DOHH2 (cell line): ENCODE results near the gene PROC.

Source experiments
- H3F3A ChIP-seq: fragments of 200-600 bp; sonication (generic), shearing (Covaris generic); 2 replicates; pipeline ENCODE4 v1.6.0; 2016; ENCODE audit warnings: antibody characterized with exemption, mild to moderate bottlenecking; ENCODE audit not compliant: control insufficient read depth, insufficient read depth
- H3K27ac ChIP-seq: fragments of 200-600 bp; sonication (generic); 2 replicates; pipeline ENCODE4 v1.5.1; 2014; ENCODE audit warnings: low read depth, mild to moderate bottlenecking, low read length, moderate library complexity
- H3K27me3 ChIP-seq: fragments of 200-600 bp; sonication (generic); 2 replicates; pipeline ENCODE4 v1.6.1; 2014; ENCODE audit warnings: mild to moderate bottlenecking, low read length, mixed read lengths; ENCODE audit not compliant: control insufficient read depth
- H3K36me3 ChIP-seq: fragments of 200-600 bp; sonication (generic); 2 replicates; pipeline ENCODE4 v1.6.1; 2014; ENCODE audit warnings: mild to moderate bottlenecking, low read length, moderate library complexity, mixed read lengths; ENCODE audit not compliant: control insufficient read depth
- H3K4me1 ChIP-seq: fragments of 200-600 bp; sonication (generic); 2 replicates; pipeline ENCODE4 v1.6.1; 2014; ENCODE audit warnings: mild to moderate bottlenecking, low read length, mixed read lengths; ENCODE audit not compliant: control insufficient read depth
- H3K4me2 ChIP-seq: fragments of 200-600 bp; sonication (generic); 2 replicates; pipeline ENCODE4 v1.6.0; 2014; ENCODE audit warnings: mild to moderate bottlenecking, low read length, moderate library complexity
- H3K4me3 ChIP-seq: fragments of 200-600 bp; sonication (generic); 2 replicates; pipeline ENCODE4 v1.5.1; 2014; ENCODE audit warnings: mild to moderate bottlenecking, low read length, mixed read lengths
- H3K79me2 ChIP-seq: fragments of 200-600 bp; sonication (generic); 2 replicates; pipeline ENCODE4 v1.6.1; 2014; ENCODE audit warnings: mild to moderate bottlenecking, low read length, mixed read lengths; ENCODE audit not compliant: control insufficient read depth
- H3K9me2 ChIP-seq: fragments of 200-600 bp; sonication (generic); replicated peaks from 2 replicates; pipeline ENCODE4 v1.6.1; 2014; ENCODE audit warnings: mild to moderate bottlenecking, low read length, mixed read lengths; ENCODE audit not compliant: control insufficient read depth
- H3K9me3 ChIP-seq: fragments of 200-600 bp; sonication (generic); 2 replicates; pipeline ENCODE4 v1.6.1; 2014; ENCODE audit warnings: antibody characterized with exemption, low read length, mixed read lengths; ENCODE audit not compliant: control insufficient read depth, insufficient read depth
- H4K20me1 ChIP-seq: fragments of 200-600 bp; sonication (generic); 2 replicates; pipeline ENCODE4 v1.6.0; 2014; ENCODE audit warnings: low read depth, mild to moderate bottlenecking, antibody characterized with exemption, low read length, moderate library complexity; ENCODE audit not compliant: control insufficient read depth, insufficient read depth
- EZH2phosphoT487 ChIP-seq: fragments of 200-600 bp; sonication (generic); IDR thresholded peaks from 2 replicates; pipeline ENCODE4 v1.6.1; 2017; ENCODE audit warnings: borderline replicate concordance, mild to moderate bottlenecking, antibody characterized with exemption, low read length, moderate library complexity, mixed read lengths
- TF ChIP-seq, protein P1 (sequence below): fragments of 200-600 bp; sonication (generic); IDR thresholded peaks from one replicate; pipeline ENCODE4 v1.5.1; 2014; ENCODE audit warnings: antibody characterized with exemption, mild to moderate bottlenecking, low read depth, low read length; ENCODE audit not compliant: poor library complexity, severe bottlenecking

The PROC gene

GRCh38 chr2:127420039-127420864 lies 2.0 kb downstream of the PROC start:
- no peak overlapping the region for H3K27ac ChIP-seq
- no peak for TF ChIP-seq EZH2phosphoT487
- TF ChIP-seq, protein P1, sequence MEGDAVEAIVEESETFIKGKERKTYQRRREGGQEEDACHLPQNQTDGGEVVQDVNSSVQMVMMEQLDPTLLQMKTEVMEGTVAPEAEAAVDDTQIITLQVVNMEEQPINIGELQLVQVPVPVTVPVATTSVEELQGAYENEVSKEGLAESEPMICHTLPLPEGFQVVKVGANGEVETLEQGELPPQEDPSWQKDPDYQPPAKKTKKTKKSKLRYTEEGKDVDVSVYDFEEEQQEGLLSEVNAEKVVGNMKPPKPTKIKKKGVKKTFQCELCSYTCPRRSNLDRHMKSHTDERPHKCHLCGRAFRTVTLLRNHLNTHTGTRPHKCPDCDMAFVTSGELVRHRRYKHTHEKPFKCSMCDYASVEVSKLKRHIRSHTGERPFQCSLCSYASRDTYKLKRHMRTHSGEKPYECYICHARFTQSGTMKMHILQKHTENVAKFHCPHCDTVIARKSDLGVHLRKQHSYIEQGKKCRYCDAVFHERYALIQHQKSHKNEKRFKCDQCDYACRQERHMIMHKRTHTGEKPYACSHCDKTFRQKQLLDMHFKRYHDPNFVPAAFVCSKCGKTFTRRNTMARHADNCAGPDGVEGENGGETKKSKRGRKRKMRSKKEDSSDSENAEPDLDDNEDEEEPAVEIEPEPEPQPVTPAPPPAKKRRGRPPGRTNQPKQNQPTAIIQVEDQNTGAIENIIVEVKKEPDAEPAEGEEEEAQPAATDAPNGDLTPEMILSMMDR = no peak
- no peak overlapping the region for H3K4me2 ChIP-seq

GRCh38 chr2:127421116-127421800 lies 3.0 kb downstream of the PROC start:
- Histone ChIP-seq H3K4me1 (peaks cover 23% of the 10 kb centered on the region), H3K4me2 (no peak overlapping the region), H3F3A (no peaks in the 10 kb centered on the region), H3K79me2 (no peaks in the 10 kb centered on the region), H3K9me2 (no peaks in the 10 kb centered on the region), H4K20me1 (no peaks in the 10 kb centered on the region), H3K9me3 (no peaks in the 10 kb centered on the region), H3K4me3 (no peak overlapping the region), H3K27me3 (peaks cover 26% of the 10 kb centered on the region), H3K27ac (no peak overlapping the region), H3K36me3 (no peaks in the 10 kb centered on the region)
- no peak for TF ChIP-seq EZH2phosphoT487
- TF ChIP-seq, protein P1 = no peak

More at GRCh38 chr2:127420039-127420864, 2.0 kb downstream of the PROC start:
- no peak overlapping the region for H3K4me3 ChIP-seq
- peaks cover 29% of the 10 kb centered on the region for H3K27me3 ChIP-seq
- no peaks in the 10 kb centered on the region for H3F3A ChIP-seq
- no peaks in the 10 kb centered on the region for H4K20me1 ChIP-seq
- H3K4me1 ChIP-seq = peaks cover 30% of the 10 kb centered on the region
- H3K79me2 ChIP-seq = no peaks in the 10 kb centered on the region
- no peaks in the 10 kb centered on the region for H3K9me3 ChIP-seq
- no peaks in the 10 kb centered on the region for H3K36me3 ChIP-seq
- no peaks in the 10 kb centered on the region for H3K9me2 ChIP-seq

DNA sequence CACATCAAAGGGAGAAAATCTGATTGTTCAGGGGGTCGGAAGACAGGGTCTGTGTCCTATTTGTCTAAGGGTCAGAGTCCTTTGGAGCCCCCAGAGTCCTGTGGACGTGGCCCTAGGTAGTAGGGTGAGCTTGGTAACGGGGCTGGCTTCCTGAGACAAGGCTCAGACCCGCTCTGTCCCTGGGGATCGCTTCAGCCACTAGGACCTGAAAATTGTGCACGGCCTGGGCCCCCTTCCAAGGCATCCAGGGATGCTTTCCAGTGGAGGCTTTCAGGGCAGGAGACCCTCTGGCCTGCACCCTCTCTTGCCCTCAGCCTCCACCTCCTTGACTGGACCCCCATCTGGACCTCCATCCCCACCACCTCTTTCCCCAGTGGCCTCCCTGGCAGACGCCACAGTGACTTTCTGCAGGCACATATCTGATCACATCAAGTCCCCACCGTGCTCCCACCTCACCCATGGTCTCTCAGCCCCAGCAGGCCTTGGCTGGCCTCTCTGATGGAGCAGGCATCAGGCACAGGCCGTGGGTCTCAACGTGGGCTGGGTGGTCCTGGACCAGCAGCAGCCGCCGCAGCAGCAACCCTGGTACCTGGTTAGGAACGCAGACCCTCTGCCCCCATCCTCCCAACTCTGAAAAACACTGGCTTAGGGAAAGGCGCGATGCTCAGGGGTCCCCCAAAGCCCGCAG lies 3.8 kb downstream of the PROC start:
- no peaks in the 10 kb centered on the region for H3F3A ChIP-seq
- no peak overlapping the region for H3K4me2 ChIP-seq
- H3K4me3 ChIP-seq = no peak overlapping the region
- no peak overlapping the region for H3K27ac ChIP-seq
- H3K27me3 ChIP-seq = peaks cover 18% of the 10 kb centered on the region
- H3K79me2 ChIP-seq = no peaks in the 10 kb centered on the region
- no peaks in the 10 kb centered on the region for H4K20me1 ChIP-seq
- H3K9me2 ChIP-seq = no peaks in the 10 kb centered on the region
- TF ChIP-seq, protein P1 = no peak
- TF ChIP-seq EZH2phosphoT487 = no peak
- no peaks in the 10 kb centered on the region for H3K36me3 ChIP-seq
- no peaks in the 10 kb centered on the region for H3K9me3 ChIP-seq
- H3K4me1 ChIP-seq = peaks cover 16% of the 10 kb centered on the region
